Dendritic cell treated with granulocyte-macrophage colony-stimulating factor and Interleukin-4, amounts not matched to agents 40 ng/mL and 50 ng/mL, for 4 days (primary cell): Measurements from ENCODE around the gene ENPP7.

Experiments
- H3K27ac Mint-ChIP-seq: one replicate; pipeline ENCODE4 v1.8.0; 2022; ENCODE audit warnings: mild to moderate bottlenecking, mixed read lengths
- H3K27me3 Mint-ChIP-seq: one replicate; pipeline ENCODE4 v1.8.0; 2022; ENCODE audit warnings: mild to moderate bottlenecking, mixed read lengths
- H3K36me3 Mint-ChIP-seq: one replicate; pipeline ENCODE4 v1.8.0; 2022; ENCODE audit warnings: low read depth, mixed read lengths
- H3K4me1 Mint-ChIP-seq: one replicate; pipeline ENCODE4 v1.8.0; 2022; ENCODE audit warnings: low read depth, mixed read lengths
- H3K4me3 Mint-ChIP-seq: one replicate; pipeline ENCODE4 v1.8.0; 2022; ENCODE audit warnings: mild to moderate bottlenecking, moderate library complexity, mixed read lengths
- H3K9me3 Mint-ChIP-seq: one replicate; pipeline ENCODE4 v1.8.0; 2022; ENCODE audit warnings: mixed read lengths
- intact Hi-C: fragments of 100-400 bp; cut with micrococcal nuclease; formaldehyde crosslinking; loops from one replicate; pipeline ENCODE4 v1.15.0; 2022

ENPP7 gene, protein sequence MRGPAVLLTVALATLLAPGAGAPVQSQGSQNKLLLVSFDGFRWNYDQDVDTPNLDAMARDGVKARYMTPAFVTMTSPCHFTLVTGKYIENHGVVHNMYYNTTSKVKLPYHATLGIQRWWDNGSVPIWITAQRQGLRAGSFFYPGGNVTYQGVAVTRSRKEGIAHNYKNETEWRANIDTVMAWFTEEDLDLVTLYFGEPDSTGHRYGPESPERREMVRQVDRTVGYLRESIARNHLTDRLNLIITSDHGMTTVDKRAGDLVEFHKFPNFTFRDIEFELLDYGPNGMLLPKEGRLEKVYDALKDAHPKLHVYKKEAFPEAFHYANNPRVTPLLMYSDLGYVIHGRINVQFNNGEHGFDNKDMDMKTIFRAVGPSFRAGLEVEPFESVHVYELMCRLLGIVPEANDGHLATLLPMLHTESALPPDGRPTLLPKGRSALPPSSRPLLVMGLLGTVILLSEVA

DNA sequence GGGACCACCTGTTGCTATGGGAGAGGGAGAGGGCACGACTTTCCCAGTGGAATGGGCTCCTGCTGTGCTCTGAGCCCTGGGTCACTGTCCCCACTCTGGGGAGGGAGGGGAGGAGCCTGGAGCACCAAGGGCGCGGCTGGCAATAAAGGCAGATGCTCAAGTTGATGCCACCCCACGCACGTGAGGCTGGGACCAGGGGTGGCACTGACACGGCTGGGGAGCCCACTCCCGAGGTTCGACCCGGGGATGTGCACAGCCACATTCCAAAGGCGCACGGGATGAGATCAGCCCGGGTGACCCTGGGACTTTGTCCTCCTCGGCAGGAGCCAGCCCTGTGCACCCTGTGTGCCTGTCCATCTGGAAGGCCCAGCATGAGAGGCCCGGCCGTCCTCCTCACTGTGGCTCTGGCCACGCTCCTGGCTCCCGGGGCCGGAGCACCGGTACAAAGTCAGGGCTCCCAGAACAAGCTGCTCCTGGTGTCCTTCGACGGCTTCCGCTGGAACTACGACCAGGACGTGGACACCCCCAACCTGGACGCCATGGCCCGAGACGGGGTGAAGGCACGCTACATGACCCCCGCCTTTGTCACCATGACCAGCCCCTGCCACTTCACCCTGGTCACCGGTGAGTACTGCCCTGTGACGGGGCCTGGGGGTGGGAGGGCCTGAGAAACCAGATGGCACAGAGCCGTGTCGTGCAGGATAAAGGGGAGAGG is at the start of gene ENPP7:
Gene ENPP7, plus strand, starts transcription at position 175 of the 715 bp plus-strand sequence. Its CDS starts 197 bp downstream, at position 372.
- Mint-ChIP-seq H3K9me3 (no peaks in the 10 kb centered on the region), H3K27me3 (peaks cover 2% of the 10 kb centered on the region), H3K36me3 (no peaks in the 10 kb centered on the region), H3K27ac (no peak within 1 kb of the TSS), H3K4me3 (no peak within 1 kb of the TSS), H3K4me1 (peaks cover 24% of the 10 kb centered on the region)
- intact Hi-C loops: no loop called here

DNA sequence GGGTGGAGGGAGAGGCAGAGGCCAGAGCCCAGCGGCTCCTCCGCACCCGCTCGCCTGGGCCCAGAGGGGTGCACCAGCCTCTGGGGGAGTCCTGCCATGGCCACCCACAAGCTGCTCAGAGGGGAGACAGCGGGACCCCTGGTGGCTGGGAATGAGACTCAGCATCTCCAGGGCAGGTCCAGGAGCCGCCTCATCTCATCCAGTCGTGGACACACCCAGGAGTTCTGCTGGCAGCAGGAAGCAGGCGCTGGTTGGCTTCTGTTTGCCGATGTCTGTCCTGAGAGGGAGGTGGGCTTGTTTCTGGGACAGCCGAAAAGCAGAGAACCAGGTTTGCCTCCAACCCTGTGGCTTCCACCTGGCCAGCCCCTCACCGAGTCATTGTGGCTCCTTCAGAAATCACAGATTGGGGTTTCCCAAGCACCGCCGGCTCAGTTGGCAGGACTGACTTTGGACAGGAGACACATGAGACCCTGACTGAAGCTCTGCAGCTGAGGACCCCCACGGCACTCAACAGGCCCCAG is 49.6 kb upstream of the ENPP7 start:
- intact Hi-C loops: no loop called here
- Mint-ChIP-seq H3K4me3 (no peak overlapping the region), H3K27ac (no peak overlapping the region), H3K9me3 (no peaks in the 10 kb centered on the region), H3K4me1 (no peaks in the 10 kb centered on the region), H3K36me3 (no peaks in the 10 kb centered on the region), H3K27me3 (peaks cover 15% of the 10 kb centered on the region)

DNA sequence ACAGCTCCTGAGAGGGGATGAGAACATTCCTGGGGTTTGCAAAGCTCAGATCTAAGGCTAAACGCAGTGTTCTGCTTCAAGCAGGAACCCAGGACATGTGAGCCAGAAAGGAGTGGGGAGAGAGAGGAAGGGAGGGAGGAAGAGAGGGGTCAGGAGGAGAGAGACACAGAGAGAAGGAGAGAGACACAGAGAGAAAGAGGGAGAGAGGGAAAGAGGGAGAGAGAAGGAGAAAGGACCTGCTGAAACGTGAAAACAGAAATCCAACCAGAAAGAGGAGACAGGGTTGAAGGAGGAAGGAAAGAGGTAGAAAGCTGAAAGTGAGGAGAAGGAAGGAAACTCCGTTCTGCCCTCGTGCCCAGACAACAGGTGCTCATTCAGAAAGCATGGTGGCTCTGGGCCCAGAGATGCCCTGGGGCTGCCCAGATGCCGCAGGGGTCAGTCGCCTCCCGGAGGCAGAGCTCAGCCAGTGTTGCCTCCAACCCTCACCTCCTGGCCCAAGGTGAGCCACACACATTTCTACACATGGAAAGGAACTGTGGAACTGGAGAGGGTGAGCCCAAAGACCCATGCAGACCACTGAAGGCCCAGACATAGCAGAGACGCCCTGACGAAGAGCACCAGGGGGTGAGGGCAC is 49.0 kb upstream of the ENPP7 start:
- Mint-ChIP-seq H3K27ac (no peak overlapping the region), H3K27me3 (peaks cover 19% of the 10 kb centered on the region), H3K9me3 (no peaks in the 10 kb centered on the region), H3K36me3 (no peaks in the 10 kb centered on the region), H3K4me3 (no peak overlapping the region), H3K4me1 (no peaks in the 10 kb centered on the region)
- intact Hi-C loops: no loop called here

DNA sequence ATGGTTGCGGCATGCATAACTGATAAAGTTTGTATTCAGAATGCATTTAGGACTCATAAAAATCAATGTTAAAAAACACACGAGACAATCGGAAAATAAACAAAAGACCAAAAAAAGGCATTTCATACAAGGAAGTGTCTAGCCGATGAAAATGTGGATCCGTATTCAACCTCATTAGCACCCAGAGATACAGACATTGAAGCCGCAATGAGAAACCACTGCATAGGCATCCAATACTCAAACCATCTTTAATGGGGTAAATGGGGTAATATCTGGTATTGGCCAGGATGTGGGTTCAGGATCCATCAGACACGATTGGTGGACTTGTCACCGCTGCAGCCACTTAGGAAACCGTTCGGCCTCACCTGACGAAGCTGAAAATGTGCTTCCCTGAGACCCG is 47.4 kb upstream of the ENPP7 start:
- H3K36me3 Mint-ChIP-seq: no peaks in the 10 kb centered on the region
- peaks cover 19% of the 10 kb centered on the region for H3K27me3 Mint-ChIP-seq
- intact Hi-C loops: no loop called here
- no peaks in the 10 kb centered on the region for H3K9me3 Mint-ChIP-seq
- no peak overlapping the region for H3K4me3 Mint-ChIP-seq
- no peaks in the 10 kb centered on the region for H3K4me1 Mint-ChIP-seq
- no peak overlapping the region for H3K27ac Mint-ChIP-seq

DNA sequence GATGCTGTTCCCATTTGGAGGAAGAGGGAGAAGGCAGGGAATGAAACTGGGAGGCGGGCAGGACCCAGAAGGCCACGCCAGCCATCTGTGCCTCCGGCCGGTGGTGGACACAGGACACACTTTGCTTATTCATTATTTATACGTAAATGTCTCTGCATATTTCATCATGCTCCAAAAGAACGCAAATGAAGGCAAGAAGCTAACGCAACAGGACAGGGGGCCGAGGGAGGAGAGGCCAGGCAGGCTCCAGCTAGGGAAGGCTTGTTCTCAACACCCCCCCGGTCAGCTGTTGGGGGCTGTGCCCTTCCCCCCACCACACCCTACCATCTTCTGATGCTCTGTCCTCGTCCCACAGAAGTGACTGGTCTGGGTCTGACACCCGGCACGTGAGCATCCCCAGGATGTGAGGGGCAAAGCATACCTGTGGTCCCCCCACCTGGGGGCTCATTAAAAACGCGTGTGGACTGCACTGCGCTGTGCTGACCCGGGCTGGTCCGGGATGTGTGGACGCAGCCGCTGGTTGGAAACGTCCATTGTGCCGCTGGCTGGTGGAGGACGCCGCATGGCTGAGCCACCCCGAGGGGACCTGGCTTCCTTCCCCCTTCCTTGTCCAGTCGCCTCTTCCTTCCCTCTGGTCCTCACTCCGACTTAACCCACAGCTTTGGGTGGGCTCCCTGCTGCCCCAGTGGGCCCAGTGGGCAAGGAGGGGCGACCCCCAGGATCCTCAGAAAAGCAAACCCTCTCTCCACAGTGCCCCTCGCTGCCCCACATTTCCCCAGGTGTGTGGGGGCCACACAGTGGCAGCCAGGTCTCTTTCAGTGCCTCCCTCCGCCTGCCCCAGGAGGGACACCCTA is 46.4 kb upstream of the ENPP7 start:
- intact Hi-C loops: no loop called here
- no peak overlapping the region for H3K27ac Mint-ChIP-seq
- no peaks in the 10 kb centered on the region for H3K36me3 Mint-ChIP-seq
- no peaks in the 10 kb centered on the region for H3K9me3 Mint-ChIP-seq
- no peaks in the 10 kb centered on the region for H3K4me1 Mint-ChIP-seq
- no peak overlapping the region for H3K4me3 Mint-ChIP-seq
- peaks cover 19% of the 10 kb centered on the region for H3K27me3 Mint-ChIP-seq

DNA sequence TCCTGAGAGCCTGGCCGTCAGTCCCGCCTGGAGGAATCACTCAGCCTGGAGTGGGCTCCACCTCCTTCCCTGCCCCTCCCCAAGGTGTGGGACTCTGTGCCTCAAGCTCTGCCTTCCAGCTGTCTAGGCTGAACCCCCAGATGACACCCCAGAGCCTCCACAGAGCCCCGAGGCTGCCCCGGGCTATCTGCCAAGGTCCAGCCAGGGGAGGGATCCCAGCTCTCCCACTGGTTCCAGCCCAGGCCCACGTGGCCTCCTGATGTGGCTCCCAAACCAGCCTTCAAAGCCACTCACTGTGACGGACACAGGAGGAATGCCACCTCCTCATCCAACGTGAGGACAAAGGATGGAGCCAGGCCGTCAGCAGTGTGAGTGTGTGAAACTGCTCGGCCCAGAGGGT is 45.6 kb upstream of the ENPP7 start:
- Mint-ChIP-seq H3K4me1 (no peaks in the 10 kb centered on the region), H3K9me3 (no peaks in the 10 kb centered on the region), H3K27ac (no peak overlapping the region), H3K36me3 (no peaks in the 10 kb centered on the region), H3K4me3 (no peak overlapping the region), H3K27me3 (peaks cover 20% of the 10 kb centered on the region)
- intact Hi-C loops: no loop called here

DNA sequence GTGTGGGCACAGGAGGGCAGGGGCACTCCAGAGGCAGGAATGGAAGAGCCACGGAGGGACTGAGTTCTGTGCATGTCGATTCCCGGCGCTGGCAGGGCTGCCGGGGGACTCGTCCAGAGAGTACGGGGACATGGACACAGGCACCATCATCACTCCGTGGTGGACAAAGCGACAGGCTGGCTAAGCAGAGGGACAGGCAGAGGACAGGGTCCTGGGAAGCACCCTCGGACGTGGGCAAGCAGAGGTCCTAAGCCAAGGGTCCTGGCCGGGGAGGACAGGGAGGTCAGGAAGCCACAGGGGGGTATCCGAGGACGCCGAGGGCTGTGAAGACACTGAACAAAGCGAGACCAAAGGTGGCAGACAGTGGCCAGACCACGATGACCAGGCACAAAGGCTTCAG is 44.3 kb upstream of the ENPP7 start:
- intact Hi-C loops: no loop called here
- Mint-ChIP-seq H3K4me1 (no peaks in the 10 kb centered on the region), H3K4me3 (no peak overlapping the region), H3K27me3 (peaks cover 22% of the 10 kb centered on the region), H3K36me3 (no peaks in the 10 kb centered on the region), H3K27ac (no peak overlapping the region), H3K9me3 (no peaks in the 10 kb centered on the region)

DNA sequence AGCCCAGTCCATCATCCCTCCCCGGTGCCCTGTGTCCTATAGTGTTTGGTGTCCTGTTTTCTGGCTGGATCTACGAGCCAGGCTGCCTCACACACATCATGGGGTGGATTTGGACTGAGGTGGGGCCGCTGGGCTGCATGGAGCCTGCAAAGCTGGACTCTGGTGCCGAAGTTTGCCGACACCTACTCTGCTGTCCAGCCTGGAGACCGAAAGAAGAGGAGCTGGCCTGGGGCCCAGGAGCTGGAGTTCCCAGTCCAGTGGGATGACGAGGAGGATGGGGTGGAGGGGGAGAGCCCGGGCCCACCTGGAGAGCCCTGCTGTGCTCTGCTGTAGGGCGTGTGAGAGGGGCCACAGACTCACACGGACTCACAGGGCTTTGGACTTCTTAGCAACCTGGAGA is 40.3 kb upstream of the ENPP7 start:
- Mint-ChIP-seq H3K27ac (no peak overlapping the region), H3K4me3 (no peak overlapping the region), H3K36me3 (no peaks in the 10 kb centered on the region), H3K4me1 (no peaks in the 10 kb centered on the region), H3K27me3 (peaks cover 11% of the 10 kb centered on the region), H3K9me3 (no peaks in the 10 kb centered on the region)
- intact Hi-C loops: no loop called here

DNA sequence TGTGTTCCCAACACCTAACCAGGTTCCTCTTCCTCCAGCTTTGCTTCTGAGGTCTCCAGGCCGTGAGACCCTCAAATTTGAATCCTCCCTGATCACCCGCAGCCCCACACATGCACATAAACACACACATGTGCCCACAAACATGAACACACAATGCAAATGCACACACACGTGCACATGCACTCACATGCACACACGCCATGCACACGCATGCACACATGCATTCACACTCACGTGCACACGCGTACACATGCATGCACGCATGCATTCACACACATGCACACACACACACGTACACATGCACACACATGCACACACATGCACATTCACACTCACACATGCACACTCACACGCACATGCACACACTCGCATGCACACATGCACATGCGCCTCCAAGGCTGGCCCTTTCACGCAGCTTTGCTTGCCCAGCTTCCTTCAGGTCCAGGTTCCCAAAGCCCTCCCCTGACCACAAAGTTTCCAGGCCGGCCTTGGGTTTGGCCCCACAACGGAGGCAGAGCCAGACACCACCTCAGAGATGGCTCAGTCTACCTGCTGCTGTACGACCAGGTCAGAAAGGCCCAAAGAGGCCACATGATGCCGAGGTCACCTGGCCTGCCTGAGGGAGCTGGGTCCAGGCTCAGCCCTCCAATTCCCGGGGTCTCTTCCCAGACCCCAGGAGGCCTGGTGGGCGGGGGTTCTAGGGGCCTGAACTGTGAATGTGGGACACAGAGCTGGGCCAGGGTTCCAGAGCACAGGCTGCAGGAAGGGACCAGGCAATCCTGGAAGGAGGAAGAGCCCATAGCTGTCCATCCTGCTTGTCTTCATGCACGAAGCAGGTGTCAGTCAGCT is 39.5 kb upstream of the ENPP7 start:
- H3K4me1 Mint-ChIP-seq: no peaks in the 10 kb centered on the region
- H3K9me3 Mint-ChIP-seq: no peaks in the 10 kb centered on the region
- H3K27ac Mint-ChIP-seq: no peak overlapping the region
- intact Hi-C loops: no loop called here
- no peaks in the 10 kb centered on the region for H3K36me3 Mint-ChIP-seq
- no peak overlapping the region for H3K4me3 Mint-ChIP-seq
- peaks cover 14% of the 10 kb centered on the region for H3K27me3 Mint-ChIP-seq

DNA sequence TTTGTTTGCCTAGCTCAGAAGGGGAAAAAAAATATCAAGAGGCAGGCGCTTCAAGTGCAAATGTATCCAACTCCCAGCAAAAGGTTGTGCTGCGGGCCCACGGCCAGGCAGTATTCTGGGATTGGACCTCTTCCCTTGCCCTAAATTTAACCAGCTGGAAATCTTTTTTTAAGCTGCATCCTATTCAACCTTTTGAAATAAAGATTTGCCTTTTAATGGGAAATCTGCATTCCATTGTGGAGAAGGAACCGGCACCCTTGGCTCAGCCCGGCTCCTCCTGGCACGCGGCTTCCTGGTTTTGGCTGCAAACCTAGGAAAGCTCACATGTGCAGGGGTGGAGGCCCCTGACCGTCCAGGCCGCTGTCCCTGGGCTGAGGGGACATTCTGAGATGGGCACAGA is 38.8 kb upstream of the ENPP7 start:
- Mint-ChIP-seq H3K36me3 (no peaks in the 10 kb centered on the region), H3K4me1 (no peaks in the 10 kb centered on the region), H3K4me3 (no peak overlapping the region), H3K9me3 (no peaks in the 10 kb centered on the region), H3K27ac (no peak overlapping the region), H3K27me3 (peaks cover 18% of the 10 kb centered on the region)
- intact Hi-C loops: no loop called here

DNA sequence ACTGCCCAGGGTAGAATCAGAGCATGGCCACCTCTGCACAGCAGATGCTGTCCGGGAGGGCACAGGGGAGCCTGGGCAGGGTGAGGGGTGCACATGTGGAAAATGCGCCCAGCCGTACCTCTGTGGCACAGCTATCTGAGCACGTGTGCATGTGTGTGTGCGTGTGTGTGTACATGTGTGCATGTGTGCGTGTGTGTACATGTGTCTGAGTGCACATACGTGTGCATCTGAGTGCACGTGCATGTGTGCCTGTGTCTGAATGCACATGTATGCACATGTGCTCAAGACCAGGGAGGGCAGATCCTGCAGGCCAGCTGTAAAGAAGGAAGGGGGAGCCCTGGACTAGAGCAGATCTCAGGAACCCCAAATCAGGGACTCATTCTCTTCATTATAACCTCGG is 37.3 kb upstream of the ENPP7 start:
- Mint-ChIP-seq H3K27ac (no peak overlapping the region), H3K27me3 (peaks cover 28% of the 10 kb centered on the region), H3K4me3 (no peak overlapping the region), H3K4me1 (no peaks in the 10 kb centered on the region), H3K9me3 (no peaks in the 10 kb centered on the region), H3K36me3 (no peaks in the 10 kb centered on the region)
- intact Hi-C loops: no loop called here

DNA sequence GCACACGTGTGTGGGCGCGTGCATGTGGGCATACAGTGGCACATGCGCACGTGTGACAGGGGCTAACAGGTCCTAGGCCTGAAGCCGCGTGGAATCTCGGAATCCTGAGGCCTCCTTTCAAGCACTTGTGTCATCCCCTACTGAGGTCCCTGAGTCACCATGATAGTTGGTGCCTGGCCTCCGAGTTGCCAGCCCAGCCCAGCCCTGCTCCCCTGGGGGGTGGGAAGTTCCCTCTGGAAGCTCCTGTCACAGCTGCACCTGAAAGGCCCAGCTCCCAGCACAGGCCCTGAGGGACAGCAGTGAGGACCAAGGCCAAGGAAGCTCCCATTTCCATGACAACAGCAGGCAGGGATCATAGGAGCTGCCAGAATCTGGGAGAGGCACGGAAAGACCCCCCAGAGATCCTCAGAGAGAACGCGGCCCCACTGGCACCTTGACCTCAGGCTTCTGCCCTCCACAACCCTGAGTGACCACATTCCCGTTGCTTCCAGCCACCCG is 35.4 kb upstream of the ENPP7 start:
- Mint-ChIP-seq H3K27ac (no peak overlapping the region), H3K9me3 (no peaks in the 10 kb centered on the region), H3K4me3 (no peak overlapping the region), H3K27me3 (peaks cover 23% of the 10 kb centered on the region), H3K4me1 (no peaks in the 10 kb centered on the region), H3K36me3 (no peaks in the 10 kb centered on the region)
- intact Hi-C loops: no loop called here
